Vagina (tissue), 2 donors: ENCODE data around the gene NPIPB8. TPM values are rescaled to one million over a fixed set of nuclear protein-coding genes. Genes with fewer than 3 reads are reported as not detected.
"Not testable (repeated sequence)": the region's sequence is repeated elsewhere in the genome, so short reads cannot be mapped to it uniquely, and the experiment has no call there.

ENCODE experiments used
- DNase-seq, 2 donors: peaks; one replicate each; pipeline ENCODE4 v3.0.0-alpha.2; 2017; ENCODE audit errors: extremely low spot score in 2 of 2
- H3K27ac ChIP-seq: fragments of 200-600 bp; sonication (generic); one replicate; pipeline ENCODE4 v1.5.1; 2019
- H3K27me3 ChIP-seq: fragments of 200-600 bp; sonication (generic); one replicate; pipeline ENCODE4 v1.5.1; 2019
- H3K36me3 ChIP-seq, 2 donors: fragments of 200-600 bp; sonication (generic); one replicate each; pipeline ENCODE4 v1.5.1; 2017 to 2019
- H3K4me1 ChIP-seq: fragments of 200-600 bp; sonication (generic); one replicate; pipeline ENCODE4 v1.5.1; 2019
- H3K4me3 ChIP-seq, 2 donors: fragments of 200-600 bp; sonication (generic); 1 replicate in 1 of 2; 2 replicates in 1 of 2; pipeline ENCODE4 v1.5.1; 2016 to 2019
- H3K9me3 ChIP-seq: fragments of 200-600 bp; sonication (generic); one replicate; pipeline ENCODE4 v1.5.1; 2019
- POLR2A ChIP-seq, 2 donors: fragments of 450-650 bp; IDR thresholded peaks; one replicate each; pipeline ENCODE4 v1.6.1; 2017; ENCODE audit warnings: antibody characterized with exemption in 2 of 2, mild to moderate bottlenecking in 2 of 2, moderate library complexity in 2 of 2
- POLR2AphosphoS5 ChIP-seq, 2 donors: sonication (generic); formaldehyde crosslinking; IDR thresholded peaks; one replicate each; pipeline ENCODE4 v1.9.0; 2017; ENCODE audit warnings: antibody characterized with exemption in 2 of 2, mild to moderate bottlenecking in 2 of 2, low read depth in 1 of 2; ENCODE audit not compliant: insufficient read depth in 1 of 2
- intact Hi-C: fragments of 100-400 bp; cut with DNase I; formaldehyde crosslinking; loops from one replicate; pipeline ENCODE4 v1.15.1; 2023
- total RNA-seq: library from RNA; depleted of rRNA; stranded (reverse); fragments of >200 nt; gene quantifications from one replicate; pipeline ENCODE4 v1.2.3, GENCODE V29; 2016
- TF ChIP-seq, protein P1 (sequence below), 3 experiments: fragments of 450-650 bp in 2 of 3; fragments of 200-600 bp in 1 of 3; sonication (generic) in 1 of 3; IDR thresholded peaks; one replicate each; pipeline ENCODE4 v1.5.1; 2017 to 2019; ENCODE audit warnings: antibody characterized with exemption in 3 of 3, mild to moderate bottlenecking in 2 of 3, moderate library complexity in 2 of 3

Gene NPIPB8
- total RNA-seq, 1 donor from 2014 or later: not detected

GRCh38 chr16:28609631-28610594, 28.0 kb upstream of the NPIPB8 start, which contains the start of gene SULT1A1:
SULT1A1 (minus strand) TSS chr16:28610044; CDS start chr16:28608855, 1,189 bp downstream.
- Histone ChIP-seq H3K27ac (no peak within 1 kb of the TSS), H3K9me3 (no peaks in the 10 kb centered on the region), H3K27me3 (no peaks in the 10 kb centered on the region), H3K4me1 (peaks cover 9% of the 10 kb centered on the region), H3K36me3 (no peaks in the 10 kb centered on the region), H3K4me3 (peak within 1 kb of the TSS in 1 of 2 donors; percentile 18)
- TF ChIP-seq, protein P1, sequence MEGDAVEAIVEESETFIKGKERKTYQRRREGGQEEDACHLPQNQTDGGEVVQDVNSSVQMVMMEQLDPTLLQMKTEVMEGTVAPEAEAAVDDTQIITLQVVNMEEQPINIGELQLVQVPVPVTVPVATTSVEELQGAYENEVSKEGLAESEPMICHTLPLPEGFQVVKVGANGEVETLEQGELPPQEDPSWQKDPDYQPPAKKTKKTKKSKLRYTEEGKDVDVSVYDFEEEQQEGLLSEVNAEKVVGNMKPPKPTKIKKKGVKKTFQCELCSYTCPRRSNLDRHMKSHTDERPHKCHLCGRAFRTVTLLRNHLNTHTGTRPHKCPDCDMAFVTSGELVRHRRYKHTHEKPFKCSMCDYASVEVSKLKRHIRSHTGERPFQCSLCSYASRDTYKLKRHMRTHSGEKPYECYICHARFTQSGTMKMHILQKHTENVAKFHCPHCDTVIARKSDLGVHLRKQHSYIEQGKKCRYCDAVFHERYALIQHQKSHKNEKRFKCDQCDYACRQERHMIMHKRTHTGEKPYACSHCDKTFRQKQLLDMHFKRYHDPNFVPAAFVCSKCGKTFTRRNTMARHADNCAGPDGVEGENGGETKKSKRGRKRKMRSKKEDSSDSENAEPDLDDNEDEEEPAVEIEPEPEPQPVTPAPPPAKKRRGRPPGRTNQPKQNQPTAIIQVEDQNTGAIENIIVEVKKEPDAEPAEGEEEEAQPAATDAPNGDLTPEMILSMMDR (IDR thresholded peaks at IDR 0.05): no peak
- no peak for TF ChIP-seq POLR2A (IDR thresholded peaks at IDR 0.05)
- TF ChIP-seq POLR2AphosphoS5 (IDR thresholded peaks at IDR 0.05; ENCODE audit: insufficient read depth in 1 of 2, low read depth in 1 of 2): no peak
- intact Hi-C loops: no loop called here
- DNase-seq: peak in 1 of 2 donors; percentile 91

GRCh38 chr16:28610595-28611191, 27.2 kb upstream of the NPIPB8 start:
- intact Hi-C loops: no loop called here
- Histone ChIP-seq H3K27me3 (no peaks in the 10 kb centered on the region), H3K4me3 (no peak overlapping the region), H3K4me1 (peaks cover 9% of the 10 kb centered on the region), H3K27ac (no peak overlapping the region), H3K36me3 (no peaks in the 10 kb centered on the region), H3K9me3 (no peaks in the 10 kb centered on the region)
- peak in 1 of 2 donors; percentile 92 for DNase-seq
- TF ChIP-seq, protein P1 (IDR thresholded peaks at IDR 0.05): no peak
- no peak for TF ChIP-seq POLR2AphosphoS5 (IDR thresholded peaks at IDR 0.05; ENCODE audit: insufficient read depth in 1 of 2, low read depth in 1 of 2)
- TF ChIP-seq POLR2A (IDR thresholded peaks at IDR 0.05): no peak

GRCh38 chr16:28612359-28613280, 25.2 kb upstream of the NPIPB8 start:
- H3K9me3 ChIP-seq, DNase-seq, H3K27ac ChIP-seq, H3K4me1 ChIP-seq, H3K4me3 ChIP-seq, H3K36me3 ChIP-seq, intact Hi-C loops, H3K27me3 ChIP-seq: not testable (repeated sequence)

DNA sequence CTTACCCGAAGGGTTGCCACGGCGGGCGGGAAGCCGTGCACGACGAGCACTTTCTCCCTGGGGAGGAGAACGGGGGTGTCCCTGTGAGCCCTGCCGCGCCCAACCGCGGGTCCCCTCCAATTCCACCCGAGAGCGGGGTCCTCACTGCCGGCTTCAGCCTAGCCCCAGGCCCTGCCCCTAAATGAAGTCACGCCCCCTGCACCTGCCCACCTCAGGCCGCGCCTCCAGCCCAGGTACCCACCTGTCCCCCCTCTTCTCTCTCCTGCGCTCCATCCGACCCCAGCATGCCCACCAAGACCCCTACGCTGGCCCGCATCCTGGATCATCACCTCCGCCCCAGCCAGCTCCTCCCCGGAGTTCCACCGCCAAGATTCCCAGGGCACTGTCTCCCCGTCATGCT, 24.0 kb upstream of the NPIPB8 start:
- DNase-seq, H3K4me3 ChIP-seq, intact Hi-C loops: not testable (repeated sequence)

DNA sequence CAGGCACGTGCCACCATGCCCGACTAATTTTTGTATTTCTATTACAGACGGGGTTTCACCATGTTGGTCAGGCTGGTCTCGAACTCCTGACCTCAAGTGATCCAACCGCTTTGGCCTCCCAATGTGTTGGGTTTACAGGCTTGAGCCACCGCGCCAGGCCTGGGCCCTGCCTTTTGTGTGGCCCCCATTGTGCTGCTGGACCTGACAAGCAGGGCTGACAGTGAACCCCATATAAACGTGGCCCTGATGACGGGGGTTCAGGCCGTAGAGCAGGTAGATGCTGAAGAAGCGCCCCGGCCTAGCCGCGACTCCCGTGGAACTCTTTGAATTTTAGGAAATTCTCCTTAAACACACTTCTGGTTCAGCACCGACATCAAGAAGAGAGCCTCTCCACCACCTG, 23.3 kb upstream of the NPIPB8 start:
- H3K9me3 ChIP-seq, DNase-seq: not testable (repeated sequence)

More for the DNA sequence above, 24.0 kb upstream of the NPIPB8 start:
- not testable (repeated sequence) for H3K9me3 ChIP-seq, H3K4me1 ChIP-seq, H3K27me3 ChIP-seq, H3K36me3 ChIP-seq, H3K27ac ChIP-seq

GRCh38 chr16:28615486-28616223, 22.2 kb upstream of the NPIPB8 start:
- DNase-seq, H3K27ac ChIP-seq, H3K9me3 ChIP-seq, H3K36me3 ChIP-seq, H3K4me1 ChIP-seq, H3K27me3 ChIP-seq, intact Hi-C loops, H3K4me3 ChIP-seq: not testable (repeated sequence)
- TF ChIP-seq, protein P1 (IDR thresholded peaks at IDR 0.05): peak; percentile 16 to 54 (median 33)

More for the DNA sequence above, 23.3 kb upstream of the NPIPB8 start:
- H3K4me1 ChIP-seq, H3K36me3 ChIP-seq, H3K27me3 ChIP-seq, H3K27ac ChIP-seq, H3K4me3 ChIP-seq, intact Hi-C loops: not testable (repeated sequence)

GRCh38 chr16:28616224-28616577, 21.7 kb upstream of the NPIPB8 start:
- H3K27me3 ChIP-seq, H3K9me3 ChIP-seq, H3K4me1 ChIP-seq, H3K27ac ChIP-seq, DNase-seq, H3K4me3 ChIP-seq, intact Hi-C loops, H3K36me3 ChIP-seq: not testable (repeated sequence)
